ENCODE data around the gene ALG6. TPM values are rescaled to one million over a fixed set of nuclear protein-coding genes. Genes with fewer than 3 reads are reported as not detected.

ALG6 gene
- total and polyA plus RNA-seq, 2 of the 13 experiments (the other 11 are each of a cell fraction or from before 2014, with no cell fraction given): 6.8 to 8.1 TPM

DNA sequence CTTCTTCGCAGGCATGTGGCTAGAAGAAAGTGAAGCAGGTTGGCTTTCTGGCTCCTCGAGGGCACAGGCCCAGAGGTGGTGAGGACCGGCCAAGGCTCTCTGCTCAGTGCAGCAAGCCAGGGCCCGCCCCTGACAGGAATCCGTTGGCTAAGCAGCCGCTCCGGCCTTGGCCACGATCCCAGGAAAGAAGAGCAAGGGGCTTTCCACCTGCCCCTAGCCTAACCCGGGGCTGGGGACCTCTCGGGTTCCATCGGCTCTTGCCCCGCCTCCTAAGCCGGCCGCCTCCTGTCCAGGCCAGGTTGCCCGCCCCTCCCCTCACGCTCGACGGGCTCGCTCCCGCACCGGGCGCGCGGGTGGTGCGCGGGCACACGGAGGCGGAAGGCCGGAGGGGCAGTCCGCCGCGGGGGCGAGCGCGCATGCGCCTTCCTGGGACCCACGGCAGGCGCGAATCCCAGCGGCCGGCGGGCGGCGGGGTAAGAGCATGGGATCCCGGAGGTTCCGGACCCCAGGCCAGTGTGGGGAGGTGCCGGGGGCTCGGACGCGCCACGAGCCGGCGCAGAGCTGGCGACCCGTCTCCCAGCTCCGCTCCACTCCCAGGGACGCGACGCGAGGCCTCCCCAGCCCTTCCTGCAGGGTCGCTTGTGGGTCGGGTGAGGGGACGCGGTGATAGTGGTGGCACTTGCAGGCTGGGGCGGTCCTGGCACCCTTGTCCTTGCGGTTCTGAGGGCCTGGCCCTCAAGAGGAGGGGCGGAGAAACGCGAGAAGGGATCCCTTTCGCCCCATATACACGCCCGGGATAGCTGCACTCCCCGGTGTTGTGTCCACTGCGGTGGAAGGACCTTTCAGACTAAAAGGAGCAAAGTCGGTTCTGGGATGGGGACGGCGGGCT lies at the start of gene ALG6 (continued):
- TF ChIP-seq ZNF567 (CRISPR knock-in tag; IDR thresholded peaks at IDR 0.05; ENCODE audit: borderline replicate concordance): peak; percentile 33; the same call in 1 of the 2 replicates
- TF ChIP-seq, protein P1, sequence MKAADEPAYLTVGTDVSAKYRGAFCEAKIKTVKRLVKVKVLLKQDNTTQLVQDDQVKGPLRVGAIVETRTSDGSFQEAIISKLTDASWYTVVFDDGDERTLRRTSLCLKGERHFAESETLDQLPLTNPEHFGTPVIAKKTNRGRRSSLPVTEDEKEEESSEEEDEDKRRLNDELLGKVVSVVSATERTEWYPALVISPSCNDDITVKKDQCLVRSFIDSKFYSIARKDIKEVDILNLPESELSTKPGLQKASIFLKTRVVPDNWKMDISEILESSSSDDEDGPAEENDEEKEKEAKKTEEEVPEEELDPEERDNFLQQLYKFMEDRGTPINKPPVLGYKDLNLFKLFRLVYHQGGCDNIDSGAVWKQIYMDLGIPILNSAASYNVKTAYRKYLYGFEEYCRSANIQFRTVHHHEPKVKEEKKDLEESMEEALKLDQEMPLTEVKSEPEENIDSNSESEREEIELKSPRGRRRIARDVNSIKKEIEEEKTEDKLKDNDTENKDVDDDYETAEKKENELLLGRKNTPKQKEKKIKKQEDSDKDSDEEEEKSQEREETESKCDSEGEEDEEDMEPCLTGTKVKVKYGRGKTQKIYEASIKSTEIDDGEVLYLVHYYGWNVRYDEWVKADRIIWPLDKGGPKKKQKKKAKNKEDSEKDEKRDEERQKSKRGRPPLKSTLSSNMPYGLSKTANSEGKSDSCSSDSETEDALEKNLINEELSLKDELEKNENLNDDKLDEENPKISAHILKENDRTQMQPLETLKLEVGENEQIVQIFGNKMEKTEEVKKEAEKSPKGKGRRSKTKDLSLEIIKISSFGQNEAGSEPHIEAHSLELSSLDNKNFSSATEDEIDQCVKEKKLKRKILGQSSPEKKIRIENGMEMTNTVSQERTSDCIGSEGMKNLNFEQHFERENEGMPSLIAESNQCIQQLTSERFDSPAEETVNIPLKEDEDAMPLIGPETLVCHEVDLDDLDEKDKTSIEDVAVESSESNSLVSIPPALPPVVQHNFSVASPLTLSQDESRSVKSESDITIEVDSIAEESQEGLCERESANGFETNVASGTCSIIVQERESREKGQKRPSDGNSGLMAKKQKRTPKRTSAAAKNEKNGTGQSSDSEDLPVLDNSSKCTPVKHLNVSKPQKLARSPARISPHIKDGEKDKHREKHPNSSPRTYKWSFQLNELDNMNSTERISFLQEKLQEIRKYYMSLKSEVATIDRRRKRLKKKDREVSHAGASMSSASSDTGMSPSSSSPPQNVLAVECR (CRISPR knock-in tag; IDR thresholded peaks at IDR 0.05; ENCODE audit: borderline replicate concordance): peak; percentile 87; the same call in 1 of the 2 replicates
- TF ChIP-seq ZNF256 (CRISPR knock-in tag; conservative IDR thresholded peaks at IDR 0.05): no peak
- TF ChIP-seq, protein P2, sequence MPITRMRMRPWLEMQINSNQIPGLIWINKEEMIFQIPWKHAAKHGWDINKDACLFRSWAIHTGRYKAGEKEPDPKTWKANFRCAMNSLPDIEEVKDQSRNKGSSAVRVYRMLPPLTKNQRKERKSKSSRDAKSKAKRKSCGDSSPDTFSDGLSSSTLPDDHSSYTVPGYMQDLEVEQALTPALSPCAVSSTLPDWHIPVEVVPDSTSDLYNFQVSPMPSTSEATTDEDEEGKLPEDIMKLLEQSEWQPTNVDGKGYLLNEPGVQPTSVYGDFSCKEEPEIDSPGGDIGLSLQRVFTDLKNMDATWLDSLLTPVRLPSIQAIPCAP (CRISPR knock-in tag; IDR thresholded peaks at IDR 0.05; ENCODE audit: low read depth): 0 out of 2 replicates have a peak, but pooled peaks have one; percentile 53
- peak; percentile 69; the same call in 1 of the 2 replicates for TF ChIP-seq ZNF253 (CRISPR knock-in tag; IDR thresholded peaks at IDR 0.05; ENCODE audit: borderline replicate concordance)
- TF ChIP-seq ARNT2 (CRISPR knock-in tag; IDR thresholded peaks at IDR 0.05; ENCODE audit: low read depth): peak; percentile 89
- TF ChIP-seq, protein P3, sequence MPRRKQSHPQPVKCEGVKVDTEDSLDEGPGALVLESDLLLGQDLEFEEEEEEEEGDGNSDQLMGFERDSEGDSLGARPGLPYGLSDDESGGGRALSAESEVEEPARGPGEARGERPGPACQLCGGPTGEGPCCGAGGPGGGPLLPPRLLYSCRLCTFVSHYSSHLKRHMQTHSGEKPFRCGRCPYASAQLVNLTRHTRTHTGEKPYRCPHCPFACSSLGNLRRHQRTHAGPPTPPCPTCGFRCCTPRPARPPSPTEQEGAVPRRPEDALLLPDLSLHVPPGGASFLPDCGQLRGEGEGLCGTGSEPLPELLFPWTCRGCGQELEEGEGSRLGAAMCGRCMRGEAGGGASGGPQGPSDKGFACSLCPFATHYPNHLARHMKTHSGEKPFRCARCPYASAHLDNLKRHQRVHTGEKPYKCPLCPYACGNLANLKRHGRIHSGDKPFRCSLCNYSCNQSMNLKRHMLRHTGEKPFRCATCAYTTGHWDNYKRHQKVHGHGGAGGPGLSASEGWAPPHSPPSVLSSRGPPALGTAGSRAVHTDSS (CRISPR knock-in tag; conservative IDR thresholded peaks at IDR 0.05): no peak
- TF ChIP-seq, protein P4, sequence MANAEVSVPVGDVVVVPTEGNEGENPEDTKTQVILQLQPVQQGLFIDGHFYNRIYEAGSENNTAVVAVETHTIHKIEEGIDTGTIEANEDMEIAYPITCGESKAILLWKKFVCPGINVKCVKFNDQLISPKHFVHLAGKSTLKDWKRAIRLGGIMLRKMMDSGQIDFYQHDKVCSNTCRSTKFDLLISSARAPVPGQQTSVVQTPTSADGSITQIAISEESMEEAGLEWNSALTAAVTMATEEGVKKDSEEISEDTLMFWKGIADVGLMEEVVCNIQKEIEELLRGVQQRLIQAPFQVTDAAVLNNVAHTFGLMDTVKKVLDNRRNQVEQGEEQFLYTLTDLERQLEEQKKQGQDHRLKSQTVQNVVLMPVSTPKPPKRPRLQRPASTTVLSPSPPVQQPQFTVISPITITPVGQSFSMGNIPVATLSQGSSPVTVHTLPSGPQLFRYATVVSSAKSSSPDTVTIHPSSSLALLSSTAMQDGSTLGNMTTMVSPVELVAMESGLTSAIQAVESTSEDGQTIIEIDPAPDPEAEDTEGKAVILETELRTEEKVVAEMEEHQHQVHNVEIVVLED (CRISPR knock-in tag; IDR thresholded peaks at IDR 0.05; ENCODE audit: borderline replicate concordance): peak; percentile 94
- TF ChIP-seq ZNF317 (CRISPR knock-in tag; IDR thresholded peaks at IDR 0.05): peak; percentile 55; the same call in 1 of the 2 replicates
- TF ChIP-seq TP53 (CRISPR knock-in tag; conservative IDR thresholded peaks at IDR 0.05): no peak
- TF ChIP-seq TOPORS (CRISPR knock-in tag; IDR thresholded peaks at IDR 0.05): peak; percentile 36; the same call in 1 of the 2 replicates
- TF ChIP-seq ZNF121 (CRISPR knock-in tag; IDR thresholded peaks at IDR 0.05): no peak
- peak; percentile 64; the same call in 1 of the 2 replicates for TF ChIP-seq GATA4 (IDR thresholded peaks at IDR 0.05; ENCODE audit: borderline replicate concordance, low read depth)
- TF ChIP-seq CENPT (CRISPR knock-in tag; IDR thresholded peaks at IDR 0.05; ENCODE audit: low read depth): peak; percentile 39; the same call in 1 of the 2 replicates
- TF ChIP-seq ZKSCAN8 (CRISPR knock-in tag; IDR thresholded peaks at IDR 0.05; ENCODE audit: borderline replicate concordance): no peak; the same call in 1 of the 2 replicates
- TF ChIP-seq, protein P5, sequence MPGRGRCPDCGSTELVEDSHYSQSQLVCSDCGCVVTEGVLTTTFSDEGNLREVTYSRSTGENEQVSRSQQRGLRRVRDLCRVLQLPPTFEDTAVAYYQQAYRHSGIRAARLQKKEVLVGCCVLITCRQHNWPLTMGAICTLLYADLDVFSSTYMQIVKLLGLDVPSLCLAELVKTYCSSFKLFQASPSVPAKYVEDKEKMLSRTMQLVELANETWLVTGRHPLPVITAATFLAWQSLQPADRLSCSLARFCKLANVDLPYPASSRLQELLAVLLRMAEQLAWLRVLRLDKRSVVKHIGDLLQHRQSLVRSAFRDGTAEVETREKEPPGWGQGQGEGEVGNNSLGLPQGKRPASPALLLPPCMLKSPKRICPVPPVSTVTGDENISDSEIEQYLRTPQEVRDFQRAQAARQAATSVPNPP (CRISPR knock-in tag; IDR thresholded peaks at IDR 0.05): peak; percentile 58; the same call in 1 of the 2 replicates
- peak; percentile 35; the same call in 1 of the 2 replicates for TF ChIP-seq BCL6 (CRISPR knock-in tag; IDR thresholded peaks at IDR 0.05)
